GM18873 (cell line): ENCODE results near the gene GPR152.
"Not testable (repeated sequence)": the region's sequence is repeated elsewhere in the genome, so short reads cannot be mapped to it uniquely, and the experiment has no call there.

Experiments used
- ATAC-seq: cut with Tn5 transposase; IDR thresholded peaks from one replicate; pipeline ENCODE4 v1.9.1; 2021; ENCODE audit warnings: mild to moderate bottlenecking, moderate library complexity, moderate number of reproducible peaks; ENCODE audit not compliant: unreplicated experiment, low FRiP score

GPR152 gene

GRCh38 chr11:67466962-67467771 is 14.6 kb upstream of the GPR152 start:
- no peak for ATAC-seq

GRCh38 chr11:67466367-67466766 is 13.8 kb upstream of the GPR152 start:
- ATAC-seq = no peak

GRCh38 chr11:67465530-67465929 is 13.0 kb upstream of the GPR152 start:
- ATAC-seq = not testable (repeated sequence)

- no peak for ATAC-seq
Observed at GRCh38 chr11:67465189-67465510, 12.6 kb upstream of the GPR152 start.

GRCh38 chr11:67464411-67465188 is 12.1 kb upstream of the GPR152 start:
- ATAC-seq = peak; percentile 39

GRCh38 chr11:67463680-67464410 is 11.3 kb upstream of the GPR152 start:
- ATAC-seq = no peak

GRCh38 chr11:67463186-67463585 is 10.7 kb upstream of the GPR152 start:
- no peak for ATAC-seq

- ATAC-seq = no peak
Observed at GRCh38 chr11:67458266-67458665, 5.7 kb upstream of the GPR152 start.

GRCh38 chr11:67457453-67457852 is 4.9 kb upstream of the GPR152 start:
- ATAC-seq = no peak

GRCh38 chr11:67456068-67456705 is 3.7 kb upstream of the GPR152 start:
- no peak for ATAC-seq

GRCh38 chr11:67455054-67455453 is 2.5 kb upstream of the GPR152 start, which contains the start of gene CABP4:
Gene CABP4 (plus strand): TSS chr11:67455354. CDS start chr11:67455424, 70 bp downstream.
- ATAC-seq = no peak

- no peak for ATAC-seq
Observed at GRCh38 chr11:67453816-67454732, 1.5 kb upstream of the GPR152 start.

GRCh38 chr11:67451658-67451976 is 912 bp downstream of the GPR152 start:
- ATAC-seq = no peak

GRCh38 chr11:67450796-67451657 is 1.5 kb downstream of the GPR152 start:
- no peak for ATAC-seq

- ATAC-seq = no peak
Observed at GRCh38 chr11:67449116-67449844, 3.2 kb downstream of the GPR152 start.

- ATAC-seq = no peak
Observed at GRCh38 chr11:67448220-67448609, 4.3 kb downstream of the GPR152 start.

- no peak for ATAC-seq
Observed at GRCh38 chr11:67445515-67445914, 7.0 kb downstream of the GPR152 start.
